ENCODE measurements around the gene RXRG. TPM values are rescaled to one million over a fixed set of nuclear protein-coding genes. Genes with fewer than 3 reads are reported as not detected.

RXRG gene
- total RNA-seq, 1 experiment from 2014 or later, result not detected

DNA sequence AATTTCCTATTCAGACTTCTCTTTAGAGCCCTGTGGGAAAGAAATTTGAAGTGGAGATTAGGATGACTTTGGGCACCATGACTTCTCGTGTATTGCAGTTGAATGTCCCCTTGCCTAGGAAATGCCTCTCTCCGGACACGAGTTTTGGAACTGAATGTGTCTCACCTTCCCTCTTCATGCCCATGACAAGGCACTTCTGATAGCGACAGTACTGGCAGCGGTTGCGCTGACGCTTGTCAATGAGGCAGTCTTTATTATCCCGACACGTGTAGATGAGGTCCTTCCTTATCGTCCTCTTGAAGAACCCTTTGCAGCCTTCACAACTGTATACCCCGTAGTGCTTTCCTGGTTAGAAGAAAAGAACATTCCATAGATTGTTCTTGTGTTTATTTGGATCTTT lies 28.1 kb downstream of the RXRG start:
- Histone ChIP-seq H2AFZ (ENCODE audit: low read length) (no peak overlapping the region), H3K9ac (ENCODE audit: extremely low read depth, insufficient read length, low read length) (no peak overlapping the region), H3K79me2 (ENCODE audit: insufficient read depth, low read length) (no peaks in the 10 kb centered on the region), H3K14ac (ENCODE audit: insufficient read depth, low read length) (no peak overlapping the region; the same call in 1 of the 2 replicates), H2BK120ac (ENCODE audit: low read depth, low read length, poor library complexity, severe bottlenecking) (no peak overlapping the region), H4K5ac (ENCODE audit: insufficient read length, low read depth, low read length) (no peak overlapping the region), H3K23me2 (ENCODE audit: insufficient read length, low read depth, low read length, poor library complexity, severe bottlenecking) (no peaks in the 10 kb centered on the region), H2BK20ac (ENCODE audit: low read depth, low read length, poor library complexity, severe bottlenecking) (no peak overlapping the region), H3K23ac (ENCODE audit: insufficient read length, low read depth, low read length) (no peak overlapping the region), H3K18ac (ENCODE audit: insufficient read length, low read depth, low read length) (no peak overlapping the region), H3T11ph (ENCODE audit: low read length) (no peak overlapping the region), H4K8ac (replicated peaks; ENCODE audit: insufficient read length, low read depth, low read length) (no peak overlapping the region), H3K4me2 (ENCODE audit: insufficient read depth, insufficient read length, low read length) (no peak overlapping the region), H3K27me3 (ENCODE audit: insufficient read depth, low read length) (no peaks in the 10 kb centered on the region), H2BK12ac (ENCODE audit: insufficient read length, low read depth, low read length) (no peak overlapping the region), H3K79me1 (ENCODE audit: insufficient read depth, low read depth, low read length, poor library complexity, severe bottlenecking) (no peaks in the 10 kb centered on the region), H2AK5ac (ENCODE audit: insufficient read length, low read length) (no peak overlapping the region), H3K27ac (ENCODE audit: insufficient read length, low read depth, low read length) (no peak overlapping the region), H4K20me1 (ENCODE audit: control insufficient read depth, insufficient read depth, insufficient read length) (no peaks in the 10 kb centered on the region), H4K91ac (ENCODE audit: insufficient read length, low read depth, low read length) (no peak overlapping the region), H3K4ac (ENCODE audit: low read depth, low read length) (no peak overlapping the region), H3K9me3 (ENCODE audit: control insufficient read depth, low read depth, low read length) (no peaks in the 10 kb centered on the region), H2BK5ac (ENCODE audit: insufficient read length, low read length) (no peak overlapping the region), H2BK15ac (ENCODE audit: low read depth, low read length) (no peak overlapping the region), H3K4me1 (ENCODE audit: insufficient read depth, low read length) (no peaks in the 10 kb centered on the region), H3K56ac (ENCODE audit: insufficient read length, low read depth, low read length) (no peak overlapping the region)
- H3K27me3 Mint-ChIP-seq (ENCODE audit: low read depth), result peaks cover 16% of the 10 kb centered on the region
- DNase-seq, result no peak
- TF ChIP-seq, protein P1, sequence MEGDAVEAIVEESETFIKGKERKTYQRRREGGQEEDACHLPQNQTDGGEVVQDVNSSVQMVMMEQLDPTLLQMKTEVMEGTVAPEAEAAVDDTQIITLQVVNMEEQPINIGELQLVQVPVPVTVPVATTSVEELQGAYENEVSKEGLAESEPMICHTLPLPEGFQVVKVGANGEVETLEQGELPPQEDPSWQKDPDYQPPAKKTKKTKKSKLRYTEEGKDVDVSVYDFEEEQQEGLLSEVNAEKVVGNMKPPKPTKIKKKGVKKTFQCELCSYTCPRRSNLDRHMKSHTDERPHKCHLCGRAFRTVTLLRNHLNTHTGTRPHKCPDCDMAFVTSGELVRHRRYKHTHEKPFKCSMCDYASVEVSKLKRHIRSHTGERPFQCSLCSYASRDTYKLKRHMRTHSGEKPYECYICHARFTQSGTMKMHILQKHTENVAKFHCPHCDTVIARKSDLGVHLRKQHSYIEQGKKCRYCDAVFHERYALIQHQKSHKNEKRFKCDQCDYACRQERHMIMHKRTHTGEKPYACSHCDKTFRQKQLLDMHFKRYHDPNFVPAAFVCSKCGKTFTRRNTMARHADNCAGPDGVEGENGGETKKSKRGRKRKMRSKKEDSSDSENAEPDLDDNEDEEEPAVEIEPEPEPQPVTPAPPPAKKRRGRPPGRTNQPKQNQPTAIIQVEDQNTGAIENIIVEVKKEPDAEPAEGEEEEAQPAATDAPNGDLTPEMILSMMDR (conservative IDR thresholded peaks at IDR 0.05), result no peak
- H3K9me3 Mint-ChIP-seq, result no peaks in the 10 kb centered on the region
- no CpG with 5 or more reads among the region's 11 CpGs for WGBS (ENCODE audit: extremely low coverage, insufficient read length, low lambda C conversion rate)
- no peaks in the 10 kb centered on the region for H3K36me3 Mint-ChIP-seq (ENCODE audit: insufficient read depth in 1 of 3, low read depth in 3 of 3)
- H3K4me1 Mint-ChIP-seq, result no peaks in the 10 kb centered on the region
- no peak overlapping the region for H3K4me3 Mint-ChIP-seq
- H3K27ac Mint-ChIP-seq, result no peak overlapping the region

Measured in H9 (cell line).